HEK293T (cell line): ENCODE results near the gene RAET1L.

Experiments used
- BHLHE40 ChIP-seq: fragments of 450-650 bp; IDR thresholded peaks from 2 replicates; pipeline ENCODE4 v1.6.1; 2016; ENCODE audit warnings: mild to moderate bottlenecking, moderate library complexity, borderline replicate concordance
- CTBP1 ChIP-seq: fragments of 450-650 bp; IDR thresholded peaks from 2 replicates; pipeline ENCODE4 v1.6.1; 2016; ENCODE audit warnings: borderline replicate concordance
- ELF4 ChIP-seq: fragments of 450-650 bp; IDR thresholded peaks from 2 replicates; pipeline ENCODE4 v1.6.1; 2017; ENCODE audit warnings: antibody characterized with exemption
- FOXA1 ChIP-seq: fragments of 450-650 bp; IDR thresholded peaks from 2 replicates; pipeline ENCODE4 v1.6.1; 2016; ENCODE audit warnings: mild to moderate bottlenecking
- FOXK2 ChIP-seq: fragments of 450-650 bp; IDR thresholded peaks from 2 replicates; pipeline ENCODE4 v1.6.1; 2016; ENCODE audit warnings: mild to moderate bottlenecking
- FOXM1 ChIP-seq: fragments of 450-650 bp; IDR thresholded peaks from 2 replicates; pipeline ENCODE4 v1.6.1; 2017; ENCODE audit warnings: mild to moderate bottlenecking, borderline replicate concordance
- L3MBTL2 ChIP-seq: fragments of 450-650 bp; conservative IDR thresholded peaks from 2 replicates; pipeline ENCODE4 v1.6.1; 2016; ENCODE audit warnings: mild to moderate bottlenecking
- NFRKB ChIP-seq: fragments of 450-650 bp; IDR thresholded peaks from 2 replicates; pipeline ENCODE4 v1.6.1; 2016; ENCODE audit warnings: mild to moderate bottlenecking, moderate library complexity
- SP1 ChIP-seq: fragments of 450-650 bp; IDR thresholded peaks from 2 replicates; pipeline ENCODE4 v1.6.1; 2017
- SUZ12 ChIP-seq: fragments of 450-650 bp; IDR thresholded peaks from 2 replicates; pipeline ENCODE4 v1.6.1; 2016; ENCODE audit warnings: mild to moderate bottlenecking
- ZNF384 ChIP-seq: fragments of 450-650 bp; IDR thresholded peaks from 2 replicates; pipeline ENCODE4 v1.6.1; 2016

- no peak for TF ChIP-seq L3MBTL2
- TF ChIP-seq SP1: no peak
- no peak for TF ChIP-seq SUZ12
- no peak for TF ChIP-seq BHLHE40
- no peak for TF ChIP-seq FOXA1
- no peak for TF ChIP-seq ZNF384
- TF ChIP-seq FOXM1: no peak
- no peak for TF ChIP-seq ELF4
- TF ChIP-seq CTBP1: no peak
- TF ChIP-seq NFRKB: no peak
- no peak for TF ChIP-seq FOXK2
Measured at GRCh38 chr6:150032598-150032997, 7.3 kb upstream of the RAET1L start.
